HG03521 (cell line): ENCODE data around the gene SPEG.

Source experiments
- ATAC-seq: cut with Tn5 transposase; IDR thresholded peaks from one replicate; pipeline ENCODE4 v1.9.1; 2021; ENCODE audit warnings: mild to moderate bottlenecking, moderate library complexity; ENCODE audit not compliant: unreplicated experiment

The SPEG gene

GRCh38 chr2:219493086-219493485 lies 58.4 kb downstream of the SPEG start:
- ATAC-seq = no peak

- no peak for ATAC-seq
Measured at GRCh38 chr2:219494952-219495530, 60.4 kb downstream of the SPEG start.

GRCh38 chr2:219495531-219496122 lies 61.0 kb downstream of the SPEG start:
- ATAC-seq = peak; percentile 18

GRCh38 chr2:219496247-219496824 lies 61.7 kb downstream of the SPEG start:
- no peak for ATAC-seq

GRCh38 chr2:219496825-219497494 lies 62.3 kb downstream of the SPEG start:
- ATAC-seq = no peak

- peak; percentile 2 for ATAC-seq
Measured at GRCh38 chr2:219497495-219498279, 63.0 kb downstream of the SPEG start.

GRCh38 chr2:219498280-219499057 lies 63.8 kb downstream of the SPEG start, which contains the start of gene GMPPA:
TSS of gene GMPPA (plus strand) at chr2:219498891. CDS start at chr2:219499976, 1,085 bp downstream.
- peak; percentile 93 for ATAC-seq

GRCh38 chr2:219499058-219499307 lies 64.3 kb downstream of the SPEG start:
- no peak for ATAC-seq

- no peak for ATAC-seq
Measured at GRCh38 chr2:219499555-219499954, 64.9 kb downstream of the SPEG start.

GRCh38 chr2:219500135-219500534 lies 65.5 kb downstream of the SPEG start:
- no peak for ATAC-seq

- ATAC-seq = no peak
Measured at GRCh38 chr2:219501849-219502248, 67.2 kb downstream of the SPEG start.

- ATAC-seq = no peak
Measured at GRCh38 chr2:219502618-219503017, 68.0 kb downstream of the SPEG start.

- ATAC-seq = no peak
Measured at GRCh38 chr2:219505585-219505984, 70.9 kb downstream of the SPEG start.

GRCh38 chr2:219506153-219506801 lies 71.6 kb downstream of the SPEG start:
- ATAC-seq = no peak

- no peak for ATAC-seq
Measured at GRCh38 chr2:219506802-219507526, 72.3 kb downstream of the SPEG start.

- no peak for ATAC-seq
Measured at GRCh38 chr2:219507581-219508443, 73.2 kb downstream of the SPEG start.

- no peak for ATAC-seq
Measured at GRCh38 chr2:219508444-219508734, 73.7 kb downstream of the SPEG start.

GRCh38 chr2:219508971-219509779 lies 74.5 kb downstream of the SPEG start:
- ATAC-seq = no peak
